DMS153 (cell line): ENCODE results near the gene ATL2.
"Not testable (repeated sequence)": the region's sequence is repeated elsewhere in the genome, so short reads cannot be mapped to it uniquely, and the experiment has no call there.

Experiments
- DNase-seq: peaks from one replicate; lab custom pipeline; 2025; lab: John Stamatoyannopoulos, UW

ATL2 gene

DNA sequence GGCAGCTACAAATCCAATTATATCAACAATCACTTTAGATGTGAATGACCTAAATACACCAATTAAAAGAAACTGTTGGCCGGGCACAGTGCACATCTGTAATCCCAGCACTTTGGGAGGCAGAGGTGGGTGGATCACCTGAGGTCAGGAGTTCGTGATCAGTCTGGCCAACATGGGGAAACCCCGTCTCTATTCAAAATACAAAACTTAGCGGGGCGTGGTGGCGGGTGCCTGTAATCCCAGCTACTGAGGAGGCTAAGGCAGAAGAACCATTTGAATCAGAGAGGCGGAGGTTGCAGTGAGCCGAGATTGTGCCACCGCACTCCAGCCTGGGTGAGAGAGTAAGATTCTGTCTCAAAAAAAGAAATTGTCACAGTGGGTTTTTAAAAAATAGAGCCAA is 49.5 kb downstream of the ATL2 start:
- no peak for DNase-seq

DNA sequence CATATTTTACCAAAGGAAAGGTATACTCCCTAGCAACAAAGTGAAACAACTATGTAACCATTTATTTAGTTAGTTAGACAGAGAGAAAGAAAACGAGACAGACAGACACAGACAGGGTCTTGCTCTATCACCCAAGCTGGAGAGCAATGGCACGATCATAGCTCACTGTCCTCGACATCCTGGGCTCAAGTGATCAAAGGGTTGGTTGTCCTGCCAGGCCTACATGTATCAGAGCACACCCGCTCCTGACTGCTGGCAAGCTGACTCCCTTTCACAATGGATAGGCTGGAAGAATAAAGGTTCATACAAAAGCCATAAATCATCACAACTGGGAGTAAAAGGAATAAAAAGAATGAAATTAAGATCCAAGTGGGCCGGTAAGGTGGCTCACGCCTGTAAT is 53.5 kb downstream of the ATL2 start:
- no peak for DNase-seq

DNA sequence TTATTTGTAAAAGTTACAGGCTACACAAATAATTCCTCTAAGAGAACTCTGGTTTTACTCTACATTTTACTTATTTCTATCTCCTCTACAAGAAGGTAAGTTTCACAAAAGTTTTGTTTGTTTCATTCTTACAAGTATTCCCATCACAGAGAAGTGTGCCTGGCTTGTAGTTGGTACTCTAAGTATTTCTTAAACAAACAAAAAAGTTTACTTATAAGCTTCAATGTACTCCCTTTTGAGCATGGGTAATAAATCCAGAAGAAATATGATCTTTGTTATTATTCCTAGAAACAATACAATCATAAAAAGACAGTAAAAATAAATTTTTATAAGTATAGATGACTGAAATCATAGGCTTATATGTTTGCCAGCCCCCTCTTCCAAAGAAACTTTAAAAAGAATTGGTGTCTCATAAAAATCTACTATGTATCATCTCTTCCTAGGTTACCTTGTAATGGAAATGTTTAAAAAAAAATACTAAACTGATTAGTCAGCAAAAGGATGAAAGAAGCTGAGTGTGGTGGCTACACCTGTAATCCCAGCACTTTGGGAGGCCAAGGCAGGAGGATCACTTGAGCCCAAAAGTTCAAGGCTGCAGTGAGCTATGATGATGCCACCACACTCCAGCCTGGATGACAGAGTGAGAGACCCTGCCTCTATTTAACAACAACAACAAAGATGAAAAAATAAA is 54.7 kb downstream of the ATL2 start:
- DNase-seq: no peak

DNA sequence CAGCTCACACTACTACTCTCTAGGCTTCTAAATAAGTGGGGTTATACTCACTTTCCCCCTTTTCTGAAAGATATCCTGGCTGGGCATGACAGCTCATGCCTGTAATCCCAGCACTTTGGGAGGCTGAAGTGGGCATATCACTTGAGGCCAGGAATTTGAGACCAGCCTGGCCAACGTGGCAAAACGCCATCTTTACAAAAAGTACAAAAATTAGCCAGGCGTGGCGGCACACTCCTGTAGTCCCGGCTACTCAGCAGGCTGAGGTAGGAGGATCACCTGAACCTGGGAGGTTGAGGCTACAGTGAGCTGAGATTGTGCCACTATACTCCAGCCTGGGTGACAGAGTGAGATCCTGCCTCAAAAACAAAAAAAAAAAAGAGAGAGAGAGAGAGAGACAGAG is 57.8 kb downstream of the ATL2 start:
- not testable (repeated sequence) for DNase-seq

DNA sequence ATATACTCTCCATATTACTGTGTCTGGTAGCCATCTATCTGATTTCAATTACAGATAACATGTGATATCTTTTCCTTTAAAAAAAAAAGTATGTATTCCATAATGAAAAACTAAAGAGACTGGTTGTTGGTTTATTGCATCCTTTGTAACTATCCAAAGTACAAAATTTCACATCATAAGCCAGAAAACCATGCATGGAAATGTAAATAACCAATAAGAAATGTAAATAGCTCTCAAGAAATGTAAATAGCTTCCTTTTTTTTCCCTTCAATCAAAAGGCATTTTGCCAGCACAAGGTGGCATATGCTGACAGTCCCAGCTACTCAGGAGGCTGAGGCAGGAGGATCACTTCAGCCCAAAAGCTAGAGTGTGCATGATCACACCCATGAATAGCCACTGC is 59.3 kb downstream of the ATL2 start:
- no peak for DNase-seq

DNA sequence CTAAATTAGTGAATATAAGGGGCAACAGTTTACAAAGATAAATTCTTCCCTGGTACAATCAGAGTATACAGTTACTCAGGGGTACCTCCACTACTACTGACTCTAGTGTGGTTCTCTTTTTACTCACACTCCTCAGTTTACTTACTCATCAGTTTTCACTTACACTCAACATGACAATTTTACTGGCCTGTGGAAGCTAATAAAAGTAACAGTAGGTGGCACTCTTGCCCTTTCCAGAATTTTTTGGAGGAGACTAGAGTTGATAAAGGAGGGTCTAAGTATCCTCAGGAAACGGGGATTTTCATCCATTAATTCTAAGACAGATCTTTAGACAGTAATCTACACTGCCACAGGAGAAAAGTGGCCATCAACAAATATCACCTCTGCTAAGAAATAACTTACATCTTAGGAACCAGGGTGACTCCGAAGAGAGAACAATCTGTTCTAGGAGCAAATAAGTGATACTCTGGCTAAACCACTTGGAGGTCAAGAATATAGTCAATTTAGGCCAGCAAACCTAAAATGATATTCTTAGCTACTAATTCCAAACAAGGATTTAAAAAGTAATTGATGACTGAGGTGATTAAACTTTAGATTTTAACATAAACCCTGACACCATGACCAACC is 61.3 kb downstream of the ATL2 start:
- DNase-seq: peak; percentile 23

DNA sequence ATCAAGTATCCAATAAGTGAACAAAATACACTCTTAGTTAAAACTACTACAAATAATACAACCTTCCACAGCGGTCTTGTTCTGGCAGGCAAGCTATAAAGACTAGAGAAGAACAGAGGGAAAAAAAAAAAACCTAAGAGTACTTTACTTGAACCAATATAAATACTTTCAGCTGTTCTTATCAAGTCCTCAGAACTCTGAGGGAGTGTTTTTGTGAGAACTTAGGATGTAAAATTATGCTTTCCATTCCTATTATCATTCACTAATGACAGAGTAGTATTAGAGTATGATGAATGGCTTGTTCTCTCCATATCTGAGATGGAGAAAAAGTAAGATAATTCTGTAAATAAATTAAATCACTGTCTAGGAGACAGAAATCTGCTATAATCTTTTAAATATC is 68.3 kb downstream of the ATL2 start:
- no peak for DNase-seq

DNA sequence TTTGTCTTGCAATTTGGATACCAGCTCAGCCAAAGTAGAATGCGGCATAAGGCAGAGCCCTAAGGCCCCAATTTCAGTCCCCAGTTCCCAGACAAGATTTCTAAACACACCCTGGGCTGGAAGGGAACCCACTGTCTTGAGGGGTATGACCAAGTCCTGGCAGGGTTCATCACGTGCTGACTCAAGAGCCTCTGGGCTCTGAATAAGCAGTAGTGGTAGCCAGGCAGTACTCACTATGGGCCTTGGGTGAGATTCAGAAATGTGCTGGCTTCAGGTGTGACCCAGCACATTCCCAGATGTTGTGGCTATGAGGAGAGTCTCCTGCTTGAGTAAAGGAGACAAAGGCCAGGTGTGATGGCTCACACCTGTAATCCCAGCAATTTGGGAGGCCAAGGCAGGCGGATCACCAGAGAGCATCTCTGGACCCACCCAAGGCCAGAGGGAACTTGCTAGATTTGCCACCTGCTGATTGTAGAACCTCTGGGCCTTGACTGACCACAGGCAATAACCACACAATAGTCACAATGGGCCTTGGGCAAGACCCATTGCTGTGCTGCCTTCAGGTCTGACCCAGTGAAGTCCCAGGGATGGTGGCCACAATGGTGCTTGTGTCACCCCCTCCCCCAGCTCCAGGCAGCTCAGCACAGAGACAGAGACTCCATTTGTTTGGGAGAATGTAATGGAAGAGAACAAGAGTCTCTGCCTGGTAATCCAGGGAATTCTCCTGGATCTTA is 74.9 kb downstream of the ATL2 start:
- DNase-seq: no peak

DNA sequence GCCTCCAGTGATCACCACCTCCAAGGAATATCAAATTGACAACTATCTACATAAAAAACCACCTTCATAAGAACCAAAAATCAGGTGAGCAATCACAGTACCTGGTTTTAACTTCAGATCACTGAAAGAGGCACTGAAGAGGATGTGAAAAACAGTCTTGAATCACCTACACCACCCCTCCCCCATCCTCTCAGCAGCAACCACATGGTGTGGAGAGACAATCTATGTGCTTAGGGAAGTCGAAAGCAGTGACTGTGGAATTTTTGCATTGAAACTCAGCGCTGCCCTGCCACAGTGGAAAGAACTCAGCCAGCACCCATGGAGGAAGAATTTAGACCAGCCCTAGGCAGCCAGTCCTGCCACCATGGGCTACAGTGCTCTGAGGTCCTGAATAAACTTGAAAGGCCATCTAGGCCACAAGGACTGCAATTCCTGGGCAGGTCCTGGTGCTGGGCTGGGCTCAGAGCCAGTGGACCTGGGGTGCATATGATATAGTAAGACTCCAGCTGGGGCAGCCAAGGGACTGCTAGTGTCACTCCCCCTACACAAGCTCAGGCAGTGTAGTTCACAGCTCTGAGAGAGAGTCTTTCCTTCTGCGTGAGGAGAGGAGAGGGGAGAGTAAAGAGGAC is 75.6 kb downstream of the ATL2 start:
- no peak for DNase-seq

DNA sequence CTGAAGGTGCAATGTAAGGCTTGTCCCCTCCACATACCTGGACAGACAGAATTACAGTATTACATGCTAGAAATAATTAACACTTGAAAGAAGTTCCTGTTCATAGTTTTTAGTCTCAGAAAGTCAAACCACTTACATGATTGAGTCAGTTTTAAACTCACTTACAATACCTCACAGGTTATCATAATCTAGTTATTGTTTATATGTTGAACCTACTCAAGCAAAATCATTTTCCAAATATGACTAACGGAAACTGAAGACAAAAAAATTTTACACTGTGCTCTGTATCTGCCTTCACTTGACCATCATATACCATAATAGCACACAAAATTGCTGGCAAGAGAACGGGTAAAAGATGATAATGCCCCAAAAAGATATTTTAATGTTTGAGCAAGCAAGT is 78.5 kb downstream of the ATL2 start:
- DNase-seq: no peak

DNA sequence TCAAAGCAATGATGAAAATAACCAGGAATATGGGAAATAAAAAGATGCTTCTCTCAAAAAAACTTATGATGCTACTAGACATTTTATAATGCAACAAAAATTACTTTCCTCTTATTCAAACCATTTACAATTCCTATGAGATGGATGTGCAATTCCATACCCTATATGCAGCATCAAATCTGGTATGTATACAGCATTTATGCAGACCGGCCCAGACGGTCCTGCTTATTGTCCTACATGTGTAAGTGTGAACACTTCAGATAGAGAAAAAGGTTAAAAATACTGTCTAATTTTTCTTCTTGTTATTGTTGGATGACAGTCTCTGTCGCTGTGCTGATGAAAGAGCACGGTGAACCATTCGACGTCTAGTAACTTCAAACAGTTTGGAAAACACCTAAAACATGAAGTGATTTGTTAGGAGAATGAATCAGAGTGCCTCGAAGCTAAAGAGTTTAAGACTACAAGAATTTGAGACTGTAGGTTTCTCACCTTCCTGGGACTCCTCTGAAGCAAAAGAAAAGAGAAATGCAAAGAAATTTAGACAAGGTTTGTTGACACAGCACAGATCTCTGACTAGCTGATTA is 80.8 kb downstream of the ATL2 start:
- DNase-seq: no peak

DNA sequence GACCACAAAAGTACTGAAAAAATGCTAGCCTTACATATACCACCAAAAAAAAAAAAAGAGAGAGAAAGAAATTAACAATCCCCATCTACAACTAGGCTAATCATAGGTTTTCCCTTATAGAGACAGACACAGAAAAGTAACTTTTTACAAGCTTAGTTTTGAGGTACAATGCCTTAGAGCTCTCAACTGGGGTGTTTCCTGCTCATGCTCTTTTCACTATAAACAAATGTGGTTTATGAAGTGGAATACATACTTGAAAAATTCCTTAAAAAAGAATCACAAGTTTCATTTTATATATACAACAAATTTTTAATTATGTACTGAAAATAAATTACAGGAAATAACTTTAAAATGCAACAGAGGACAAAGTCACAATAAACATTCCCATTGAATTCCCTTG is 82.5 kb downstream of the ATL2 start:
- no peak for DNase-seq

DNA sequence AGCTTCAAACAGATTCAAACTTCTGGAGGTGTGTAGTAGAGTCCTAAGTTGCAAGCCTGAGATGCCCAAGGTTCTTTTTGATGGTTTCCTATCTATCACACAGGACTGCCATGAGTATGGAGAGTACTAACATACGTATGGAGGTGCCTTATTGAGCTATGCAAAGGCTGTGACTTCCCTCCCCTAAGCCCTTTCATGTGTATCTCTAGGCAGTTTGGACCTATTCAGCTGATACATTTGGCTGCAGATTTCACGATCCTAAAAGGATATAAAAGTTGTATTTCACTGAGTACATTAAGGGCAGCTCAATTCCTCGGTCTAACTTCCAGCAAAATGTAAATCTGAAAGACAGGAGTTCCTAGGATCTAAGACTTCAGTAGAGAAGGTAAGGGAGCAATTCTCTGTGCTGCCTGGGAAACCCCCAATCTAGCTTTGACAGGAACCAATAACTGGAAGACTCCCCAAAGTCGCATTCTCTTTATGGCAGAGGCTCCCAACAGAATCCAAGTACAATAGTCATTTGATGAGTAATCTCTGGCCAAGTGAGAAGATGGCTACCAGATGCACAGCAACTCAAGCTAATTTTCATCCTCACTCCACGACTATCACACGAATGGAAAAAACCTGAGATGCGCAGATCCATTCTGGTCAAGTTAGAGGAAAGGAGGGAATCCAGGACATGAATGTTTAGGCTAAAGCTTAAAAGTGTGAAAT is 83.8 kb downstream of the ATL2 start:
- no peak for DNase-seq

DNA sequence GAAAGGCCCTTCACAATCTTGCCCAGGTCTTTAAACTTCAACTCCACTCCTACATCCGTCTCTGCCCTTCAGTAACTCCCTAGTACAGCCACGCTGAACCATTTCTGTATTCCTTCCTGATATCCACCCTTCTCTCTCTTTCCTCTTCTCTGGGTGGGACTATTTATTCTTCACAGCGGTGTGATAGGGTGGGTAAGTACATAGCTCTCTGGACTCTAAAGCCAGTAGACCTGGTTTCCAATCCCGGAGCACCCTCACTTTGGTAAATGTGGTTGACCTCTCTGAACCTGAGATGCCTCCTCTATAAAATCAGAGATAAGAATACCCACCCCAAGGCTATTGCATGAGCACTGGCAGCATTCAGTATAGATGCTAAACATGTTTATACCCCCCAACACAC is 86.7 kb downstream of the ATL2 start:
- no peak for DNase-seq

DNA sequence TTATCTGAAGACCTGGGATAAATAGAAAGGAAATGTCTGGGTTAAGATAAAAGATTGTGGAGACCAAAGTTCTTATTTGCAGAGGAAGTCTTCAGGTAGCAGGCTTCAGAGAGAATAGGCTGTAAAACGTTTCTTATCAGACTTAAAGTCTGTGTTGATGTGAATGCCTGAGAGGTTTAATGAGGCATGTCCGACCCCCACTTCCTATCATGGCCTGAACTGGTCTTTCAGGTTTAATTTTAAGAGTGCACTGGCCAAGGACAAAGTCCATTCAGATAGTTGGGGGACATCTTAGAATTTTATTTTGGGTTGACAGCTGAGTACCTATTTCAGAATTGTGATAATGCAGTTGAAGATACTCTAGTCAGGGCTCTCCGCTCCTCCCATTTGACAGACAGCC is 92.1 kb downstream of the ATL2 start:
- DNase-seq: no peak

DNA sequence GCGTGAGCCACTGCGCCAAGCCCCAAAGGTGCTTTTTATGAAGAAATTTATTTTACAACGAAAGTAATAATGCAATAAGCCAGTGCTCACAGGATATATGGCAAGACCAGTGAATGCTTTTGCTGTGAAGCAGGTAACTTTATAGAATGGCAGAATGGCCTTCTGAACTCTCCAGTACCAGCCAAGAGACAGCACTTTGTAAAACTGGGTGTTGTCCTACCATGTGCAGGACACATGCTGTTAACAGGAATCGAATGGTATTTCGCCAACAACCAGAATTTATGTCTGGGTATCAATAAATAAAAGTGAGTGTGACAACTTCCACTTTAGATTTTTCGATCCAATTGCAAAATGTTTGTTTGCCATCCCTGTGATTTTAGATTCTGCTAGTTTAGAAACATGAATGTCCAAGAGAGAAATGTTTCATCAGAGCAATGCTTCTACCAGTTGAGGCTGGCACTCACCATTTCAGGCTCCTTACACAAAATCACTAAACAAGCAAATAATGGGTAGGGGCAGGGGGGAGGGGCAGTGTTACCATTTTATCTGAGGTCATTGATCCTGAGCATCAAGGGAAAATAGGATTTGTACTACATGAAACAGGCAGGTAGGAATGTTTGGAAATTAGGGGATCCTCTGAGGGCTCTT is 95.9 kb downstream of the ATL2 start:
- DNase-seq: no peak

DNA sequence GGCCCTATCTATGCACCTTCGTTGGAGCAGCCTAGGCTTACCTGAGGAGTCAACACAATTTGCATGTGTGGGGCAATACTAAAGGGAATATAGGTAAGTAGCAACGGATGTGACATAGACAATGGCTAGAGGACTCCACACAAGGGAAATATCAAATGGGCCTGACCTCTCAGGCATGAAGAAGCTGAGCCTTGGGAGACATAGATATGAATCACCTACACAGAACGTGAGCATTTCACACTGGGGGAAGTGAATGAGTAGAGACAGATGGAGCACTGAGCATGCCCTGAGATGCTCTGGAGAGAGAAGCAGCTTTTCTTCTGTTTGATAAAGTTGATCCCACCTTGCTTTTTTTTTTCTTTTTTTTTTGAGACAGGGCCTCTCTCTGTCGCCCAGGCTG is 97.9 kb downstream of the ATL2 start:
- no peak for DNase-seq

DNA sequence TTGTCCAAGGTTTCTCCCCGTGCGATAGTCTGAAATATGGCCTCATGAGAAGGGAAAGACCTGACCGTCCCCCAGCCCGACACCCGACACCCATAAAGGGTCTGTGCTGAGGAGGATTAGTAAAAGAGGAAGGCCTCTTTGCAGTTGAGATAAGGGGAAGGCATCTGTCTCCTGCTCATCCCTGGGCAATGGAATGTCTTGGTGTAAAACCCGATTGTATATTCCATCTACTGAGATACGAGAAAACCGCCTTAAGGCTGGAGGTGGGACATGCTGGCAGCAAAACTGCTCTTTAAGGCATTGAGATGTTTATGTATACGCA is 99.0 kb downstream of the ATL2 start:
- DNase-seq: not testable (repeated sequence)

DNA sequence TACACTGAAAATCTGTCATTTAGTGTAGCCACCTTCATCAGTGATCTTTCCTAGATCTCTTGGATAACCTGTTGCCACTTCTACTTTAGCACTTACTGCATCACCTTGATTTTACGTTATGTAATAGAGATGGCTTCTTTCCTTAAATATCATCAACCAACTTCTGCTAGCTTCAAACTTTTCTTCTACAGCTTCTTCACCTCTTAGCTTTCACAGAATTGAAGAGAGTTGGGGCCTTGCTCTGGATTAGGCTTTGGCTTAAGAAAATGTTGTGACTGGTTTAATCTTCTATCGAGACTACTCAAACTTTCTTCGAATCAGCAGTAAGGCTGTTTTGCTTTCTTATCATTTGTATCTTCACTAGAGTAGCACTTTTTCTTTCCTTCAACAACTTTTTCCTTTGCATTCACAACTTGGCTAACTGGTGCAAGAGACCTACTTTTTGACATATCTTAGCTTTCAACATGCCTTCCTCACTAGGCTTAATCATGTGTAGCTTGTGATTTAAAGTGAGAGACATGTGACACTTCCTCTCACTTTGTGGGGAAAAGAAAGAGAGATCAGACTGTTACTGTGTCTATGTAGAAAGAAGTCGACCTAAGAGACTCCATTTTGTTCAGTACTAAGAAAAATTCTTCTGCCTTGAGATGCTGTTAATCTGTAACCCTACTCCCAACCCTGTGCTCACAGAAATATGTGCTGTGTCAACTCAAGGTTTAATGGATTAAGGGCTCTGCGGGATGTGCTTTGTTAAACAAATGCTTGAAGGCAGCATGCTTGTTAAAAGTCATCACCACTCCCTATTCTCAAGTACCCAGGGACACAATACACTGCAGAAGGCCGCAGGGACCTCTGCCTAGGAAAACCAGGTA is 99.6 kb downstream of the ATL2 start:
- DNase-seq: peak; percentile 9
